H1 (cell line): ENCODE data around the gene PTPRG. TPM values are rescaled to one million over a fixed set of nuclear protein-coding genes. Genes with fewer than 3 reads are reported as not detected.

Experiments
- CTCF ChIA-PET: fragments of 300-600 bp; sonication (Branson Sonifier 250); formaldehyde crosslinking; loops from one replicate; lab custom pipeline; 2021; ENCODE audit not compliant: partially characterized antibody; lab: Charles Lee
- POLR2A ChIA-PET: fragments of 300-600 bp; sonication (Branson Sonifier 250); formaldehyde crosslinking; loops from one replicate; lab custom pipeline; 2021; ENCODE audit warnings: inconsistent platforms; ENCODE audit not compliant: partially characterized antibody; lab: Charles Lee
- DNase-seq, 2 experiments: peaks; one replicate each; pipeline versions ENCODE4 v3.0.0 to v3.0.0-alpha.2; 2010 to 2022; ENCODE audit warnings: low spot score in 2 of 2, low read depth in 1 of 2, mixed read lengths in 1 of 2
- FAIRE-seq: peaks from 2 replicates; lab custom pipeline; 2011; peaks lifted over from hg19 to GRCh38; lab: Jason Lieb, UNC
- H2AFZ ChIP-seq: 2 replicates; pipeline ENCODE4 v1.8.1; 2012; ENCODE audit warnings: low read length, inconsistent platforms
- H2AK5ac ChIP-seq: 2 replicates; pipeline ENCODE4 v1.6.1; 2013; ENCODE audit warnings: low read depth, low read length
- H2BK120ac ChIP-seq: replicated peaks from 2 replicates; pipeline ENCODE3; 2013; ENCODE audit warnings: low read depth, low read length, inconsistent platforms
- H2BK12ac ChIP-seq: 2 replicates; pipeline ENCODE4 v1.6.1; 2013; ENCODE audit warnings: low read depth, low read length
- H2BK15ac ChIP-seq: 2 replicates; pipeline ENCODE4 v1.6.1; 2013; ENCODE audit warnings: low read length
- H2BK20ac ChIP-seq: 2 replicates; pipeline ENCODE4 v1.6.1; 2013; ENCODE audit warnings: low read length
- H2BK5ac ChIP-seq: 2 replicates; pipeline ENCODE4 v1.6.1; 2013; ENCODE audit warnings: low read depth, low read length
- H3K14ac ChIP-seq: 2 replicates; pipeline ENCODE4 v1.6.1; 2013; ENCODE audit warnings: inconsistent platforms; ENCODE audit not compliant: insufficient read length
- H3K18ac ChIP-seq: 2 replicates; pipeline ENCODE4 v1.6.1; 2013; ENCODE audit warnings: low read length; ENCODE audit errors: extremely low read depth
- H3K23ac ChIP-seq: 2 replicates; pipeline ENCODE4 v1.6.1; 2013; ENCODE audit warnings: inconsistent platforms; ENCODE audit not compliant: insufficient read length
- H3K23me2 ChIP-seq: 2 replicates; pipeline ENCODE4 v1.6.1; 2013; ENCODE audit warnings: low read depth, low read length
- H3K27ac ChIP-seq: 2 replicates; pipeline ENCODE4 v1.6.1; 2011; ENCODE audit warnings: low read depth, low read length, inconsistent platforms
- H3K27me3 ChIP-seq, 4 experiments: replicated peaks in 1 of 4; 1 replicate in 1 of 4; 2 replicates in 3 of 4; pipeline versions ENCODE4 v1.6.1 to v1.8.1; 2011 to 2013; ENCODE audit warnings: low read length in 3 of 4, mild to moderate bottlenecking in 3 of 4, inconsistent platforms in 2 of 4, mixed read lengths in 2 of 4, moderate library complexity in 1 of 4; ENCODE audit not compliant: control insufficient read depth in 3 of 4, insufficient read depth in 3 of 4; ENCODE audit errors: extremely low read depth in 1 of 4
- H3K36me3 ChIP-seq, 4 experiments: 2 replicates each; pipeline versions ENCODE4 v1.6.1 to v1.8.1; 2011 to 2013; ENCODE audit warnings: mild to moderate bottlenecking in 4 of 4, low read length in 3 of 4, moderate library complexity in 2 of 4, control low read depth in 1 of 4, inconsistent platforms in 1 of 4; ENCODE audit not compliant: insufficient read depth in 4 of 4, control insufficient read depth in 2 of 4
- H3K4ac ChIP-seq: replicated peaks from 2 replicates; pipeline ENCODE3; 2013; ENCODE audit warnings: low read length, low read depth, mixed read lengths, inconsistent platforms; ENCODE audit not compliant: insufficient read length
- H3K4me1 ChIP-seq, 4 experiments: replicated peaks in 1 of 4; 1 replicate in 1 of 4; 2 replicates in 3 of 4; pipeline versions ENCODE4 v1.6.1 to v1.8.1; 2011 to 2013; ENCODE audit warnings: low read length in 3 of 4, inconsistent platforms in 2 of 4, mixed read lengths in 1 of 4; ENCODE audit not compliant: insufficient read depth in 4 of 4, control insufficient read depth in 3 of 4
- H3K4me2 ChIP-seq, 2 experiments: 2 replicates each; pipeline versions ENCODE4 v1.6.1 to v1.8.1; 2011 to 2013; ENCODE audit warnings: low read depth in 2 of 2, low read length in 2 of 2, control low read depth in 1 of 2, inconsistent platforms in 1 of 2, mild to moderate bottlenecking in 1 of 2; ENCODE audit not compliant: insufficient read depth in 1 of 2
- H3K4me3 ChIP-seq, 4 experiments: fragments of 200-600, 300-600 bp in 1 of 4; sonication (generic), shearing (Covaris generic), sonication (Bioruptor Twin) in 1 of 4; 2 replicates each; pipeline versions ENCODE4 v1.5.1 to v1.8.1; 2011 to 2016; ENCODE audit warnings: low read length in 4 of 4, low read depth in 3 of 4, control low read depth in 2 of 4, inconsistent platforms in 2 of 4, mild to moderate bottlenecking in 2 of 4, mixed read lengths in 1 of 4, moderate library complexity in 1 of 4; ENCODE audit not compliant: insufficient read depth in 2 of 4; ENCODE audit errors: extremely low read depth in 1 of 4
- H3K56ac ChIP-seq: replicated peaks from 2 replicates; pipeline ENCODE3; 2013; ENCODE audit warnings: low read depth, mild to moderate bottlenecking, mixed read lengths, low read length, inconsistent platforms; ENCODE audit not compliant: insufficient read length
- H3K79me1 ChIP-seq: 2 replicates; pipeline ENCODE4 v1.6.1; 2013; ENCODE audit warnings: low read depth, low read length, control low read depth
- H3K79me2 ChIP-seq, 2 experiments: 2 replicates each; pipeline versions ENCODE4 v1.6.1 to v1.8.1; 2012 to 2013; ENCODE audit warnings: low read length in 2 of 2, mild to moderate bottlenecking in 2 of 2, inconsistent platforms in 1 of 2; ENCODE audit not compliant: insufficient read depth in 2 of 2, control insufficient read depth in 1 of 2
- H3K9ac ChIP-seq, 4 experiments: replicated peaks in 1 of 4; 1 replicate in 1 of 4; 2 replicates in 3 of 4; pipeline versions ENCODE4 v1.6.1 to v1.8.1; 2011 to 2013; ENCODE audit warnings: low read depth in 3 of 4, low read length in 3 of 4, control low read depth in 2 of 4, mild to moderate bottlenecking in 2 of 4, moderate library complexity in 2 of 4, inconsistent platforms in 1 of 4; ENCODE audit errors: extremely low read depth in 1 of 4
- H3K9me3 ChIP-seq, 2 experiments: 2 replicates each; pipeline versions ENCODE4 v1.6.1 to v1.8.1; 2012 to 2013; ENCODE audit warnings: mild to moderate bottlenecking in 2 of 2, moderate library complexity in 2 of 2, control low read depth in 1 of 2, inconsistent platforms in 1 of 2, low read depth in 1 of 2, low read length in 1 of 2, mixed read lengths in 1 of 2; ENCODE audit not compliant: insufficient read depth in 2 of 2
- H4K20me1 ChIP-seq, 2 experiments: replicated peaks in 1 of 2; 2 replicates each; pipeline versions ENCODE3 to v1.8.1; 2011 to 2013; ENCODE audit warnings: inconsistent platforms in 2 of 2, low read length in 2 of 2, mild to moderate bottlenecking in 1 of 2; ENCODE audit not compliant: insufficient read depth in 2 of 2, control insufficient read depth in 1 of 2
- H4K5ac ChIP-seq: 2 replicates; pipeline ENCODE4 v1.6.1; 2013; ENCODE audit warnings: low read length, low read depth, mixed read lengths, inconsistent platforms; ENCODE audit not compliant: insufficient read length
- H4K8ac ChIP-seq: 2 replicates; pipeline ENCODE4 v1.8.0; 2013; ENCODE audit warnings: mild to moderate bottlenecking, moderate library complexity, low read length, inconsistent platforms; ENCODE audit not compliant: insufficient read depth; ENCODE audit errors: extremely low read depth
- H4K91ac ChIP-seq: replicated peaks from 2 replicates; pipeline ENCODE3; 2013; ENCODE audit warnings: low read length, mixed read lengths, inconsistent platforms; ENCODE audit not compliant: insufficient read length
- BCL11A ChIP-seq, 2 experiments: IDR thresholded peaks; one replicate each; pipeline ENCODE4 v1.6.1; 2011; ENCODE audit warnings: low read depth in 2 of 2, low read length in 2 of 2, mild to moderate bottlenecking in 2 of 2
- BRCA1 ChIP-seq: IDR thresholded peaks from 2 replicates; pipeline ENCODE4 v1.6.1; 2012; ENCODE audit warnings: low read depth, low read length, improper control_type of control experiment
- JUND ChIP-seq: IDR thresholded peaks from 2 replicates; pipeline ENCODE4 v1.6.1; 2011; ENCODE audit warnings: mild to moderate bottlenecking, improper control_type of control experiment, low read length
- KDM4A ChIP-seq: IDR thresholded peaks from one replicate; pipeline ENCODE4 v1.7.1; 2012; ENCODE audit warnings: low read depth, mild to moderate bottlenecking, moderate library complexity, low read length, inconsistent platforms; ENCODE audit not compliant: severe bottlenecking
- SAP30 ChIP-seq: fragments of 300-600 bp; sonication (generic); IDR thresholded peaks from 2 replicates; pipeline ENCODE4 v1.7.1; 2012; ENCODE audit warnings: low read length, moderate library complexity, mild to moderate bottlenecking, inconsistent platforms; ENCODE audit not compliant: insufficient read depth, insufficient replicate concordance
- SRF ChIP-seq: IDR thresholded peaks from 2 replicates; pipeline ENCODE4 v1.6.1; 2011; ENCODE audit warnings: mild to moderate bottlenecking, low read depth, low read length, moderate library complexity
- SUZ12 ChIP-seq: fragments of 200-600 bp; sonication (generic); IDR thresholded peaks from 2 replicates; pipeline ENCODE4 v1.6.1; 2012; ENCODE audit warnings: mild to moderate bottlenecking, inconsistent platforms, low read length, moderate library complexity, mixed read lengths
- TAF7 ChIP-seq: optimal IDR thresholded peaks from 2 replicates; pipeline ENCODE3; 2011; ENCODE audit warnings: low read depth, mild to moderate bottlenecking, inconsistent platforms, low read length, moderate library complexity, borderline replicate concordance
- YY1 ChIP-seq: IDR thresholded peaks from 2 replicates; pipeline ENCODE4 v1.6.1; 2011; ENCODE audit warnings: low read depth, mild to moderate bottlenecking, low read length
- WGBS, 2 experiments: shearing (Covaris generic) in 1 of 2; methylation state at CpG; one replicate each; pipeline versions ENCODE4 v1.1.6 to v1.1.7; 2013 to 2015; ENCODE audit warnings: low lambda C conversion rate in 2 of 2, mixed read lengths in 2 of 2, inconsistent platforms in 1 of 2, low coverage in 1 of 2, missing lambda C conversion rate in 1 of 2; ENCODE audit not compliant: insufficient replicate concordance in 2 of 2, insufficient coverage in 1 of 2, insufficient read length in 1 of 2; ENCODE audit errors: extremely low coverage in 1 of 2, missing lambda C conversion rate in 1 of 2; 5-methylcytosine and 5-hydroxymethylcytosine counted together
- polyA plus RNA-seq, 7 experiments: library from polyadenylated mRNA; depleted of rRNA in 3 of 7; stranded (reverse) in 5 of 7; unstranded in 2 of 7; fragments of >200 nt in 5 of 7; fragments of 200-250 nt in 2 of 7; gene quantifications; 1 replicate in 5 of 7; 2 replicates in 1 of 7; 4 replicates in 1 of 7; pipeline versions ENCODE4 v1.2.1 to v1.2.3, GENCODE V29; 2011 to 2013; ENCODE audit warnings: missing spikeins in 2 of 7, mixed read lengths in 2 of 7
- total RNA-seq: library from RNA; stranded (reverse); fragmentation: NEBNext Ultra II Directional; extraction: Animal tissue kit (Norgen Biotek cat#: 25700); gene quantifications from 2 replicates; pipeline ENCODE4 v1.2.1, GENCODE V29; 2021

Gene PTPRG
- total and polyA plus RNA-seq, 2 of the 8 experiments (the other 6 are each of a cell fraction or from before 2014, with no cell fraction given), result 23.3 to 96.2 TPM

- Histone ChIP-seq H3K27ac (no peak overlapping the region), H4K8ac (no peak overlapping the region; the same call in none of the 2 replicates), H4K91ac (peak overlapping the region; percentile 5), H3K79me2 (peaks cover 56 to 69% of the 10 kb centered on the region in 2 experiments), H4K5ac (no peak overlapping the region), H4K20me1 (peaks cover 26 to 28% of the 10 kb centered on the region in 2 experiments), H2BK12ac (peak overlapping the region; percentile 60; the same call in 1 of the 2 replicates), H3K9me3 (no peaks in the 10 kb centered on the region), H3K4me2 (peak overlapping the region; percentile 97), H3K23ac (no peak overlapping the region), H3K23me2 (peaks cover 16% of the 10 kb centered on the region), H3K4me3 (peak overlapping the region; percentile 58 to 98 (median 87)), H3K14ac (no peak overlapping the region), H3K18ac (peak overlapping the region; percentile 85), H2AFZ (no peak overlapping the region), H3K56ac (peak overlapping the region; percentile 40), H3K79me1 (no peaks in the 10 kb centered on the region), H2BK5ac (no peak overlapping the region), H3K9ac (peak overlapping the region; percentile 20 to 91 (median 54)), H3K27me3 (no peaks in the 10 kb centered on the region; a peak in 1 of 7 replicates), H3K4ac (peak overlapping the region; percentile 44), H2AK5ac (no peak overlapping the region; the same call in 1 of the 2 replicates), H2BK15ac (no peak overlapping the region; the same call in 1 of the 2 replicates), H3K36me3 (peaks cover 0 to 3% (median 0%) of the 10 kb centered on the region in 4 experiments; a peak in 1 of 8 replicates), H3K4me1 (peaks cover 3 to 13% (median 11%) of the 10 kb centered on the region in 4 experiments), H2BK120ac (no peak overlapping the region), H2BK20ac (no peak overlapping the region)
- ChIA-PET CTCF (interaction anchor here (0.6 to 3.5 kb wide), 33 partner anchors 10 to 805 kb away, joined by 3 to 27 read pairs (median 4); no protein-coding TSS in a partner anchor), POLR2A (interaction anchor here (0.6 to 9.3 kb wide), 27 partner anchors 15 to 795 kb away, joined by 3 to 200 read pairs (median 4); no protein-coding TSS in a partner anchor)
- TF ChIP-seq BRCA1 (no peak), SAP30 (peak; percentile 42), SUZ12 (peak; percentile 27; the same call in 1 of the 2 replicates), TAF7 (no peak), SRF (no peak), JUND (no peak), YY1 (no peak), KDM4A (peak; percentile 32), BCL11A (IDR thresholded peaks at IDR 0.05; ENCODE audit: low read depth in 2 of 2, low read length in 2 of 2) (no peak)
- peak in 1 of 2 experiments; percentile 57 for DNase-seq
- WGBS, 2 experiments, result 3% methylated on average over 51 of the region's 52 CpGs; no CpG with 5 or more reads in 1 of the 2 experiments
- FAIRE-seq, result no peak
Measured at GRCh38 chr3:61563313-61564271, 2.2 kb downstream of the PTPRG start.
